Neural progenitor cell (in vitro differentiated cells): Measurements from ENCODE around the gene CEACAM18.

Experiments used
- CTCF ChIP-seq: fragments of 200-600 bp; sonication (generic); IDR thresholded peaks from 2 replicates; pipeline ENCODE4 v1.5.1; 2017; ENCODE audit warnings: antibody characterized with exemption, mild to moderate bottlenecking
- EZH2 ChIP-seq: fragments of 200-600 bp; sonication (generic); IDR thresholded peaks from 2 replicates; pipeline ENCODE4 v1.6.1; 2017; ENCODE audit warnings: antibody characterized with exemption, mild to moderate bottlenecking, moderate library complexity

GRCh38 chr19:51462276-51462675, 16.1 kb upstream of the CEACAM18 start:
- TF ChIP-seq CTCF (no peak), EZH2 (no peak)
